ENCODE results near the gene SLC13A2.

Gene SLC13A2

GRCh38 chr17:28533091-28533807 is 59.8 kb downstream of the SLC13A2 start:
- no peaks in the 10 kb centered on the region for H3K9me3 ChIP-seq
- no peak overlapping the region for H3K27ac ChIP-seq
- TF ChIP-seq CTCF (IDR thresholded peaks at IDR 0.05), result no peak
- no peaks in the 10 kb centered on the region for H3K36me3 ChIP-seq
- H3K4me1 ChIP-seq (ENCODE audit: control insufficient read depth in 1 of 2, insufficient read depth in 1 of 2, low read depth in 1 of 2, low read length in 1 of 2), result no peaks in the 10 kb centered on the region
- H3K27me3 ChIP-seq, result no peaks in the 10 kb centered on the region
- H3K4me3 ChIP-seq (ENCODE audit: low read depth in 1 of 2, low read length in 1 of 2), result no peak overlapping the region

GRCh38 chr17:28534740-28535375 is 61.4 kb downstream of the SLC13A2 start:
- H3K4me3 ChIP-seq (ENCODE audit: low read depth in 1 of 2, low read length in 1 of 2), result no peak overlapping the region
- H3K27ac ChIP-seq, result no peak overlapping the region
- no peaks in the 10 kb centered on the region for H3K4me1 ChIP-seq (ENCODE audit: control insufficient read depth in 1 of 2, insufficient read depth in 1 of 2, low read depth in 1 of 2, low read length in 1 of 2)
- no peaks in the 10 kb centered on the region for H3K36me3 ChIP-seq
- no peaks in the 10 kb centered on the region for H3K9me3 ChIP-seq
- no peak for TF ChIP-seq CTCF (IDR thresholded peaks at IDR 0.05)
- H3K27me3 ChIP-seq, result no peaks in the 10 kb centered on the region

- TF ChIP-seq CTCF (IDR thresholded peaks at IDR 0.05), result no peak
- Histone ChIP-seq H3K4me3 (ENCODE audit: low read depth in 1 of 2, low read length in 1 of 2) (no peak overlapping the region), H3K36me3 (no peaks in the 10 kb centered on the region), H3K4me1 (ENCODE audit: control insufficient read depth in 1 of 2, insufficient read depth in 1 of 2, low read depth in 1 of 2, low read length in 1 of 2) (no peaks in the 10 kb centered on the region), H3K27me3 (no peaks in the 10 kb centered on the region), H3K9me3 (no peaks in the 10 kb centered on the region), H3K27ac (no peak overlapping the region)
Measured at GRCh38 chr17:28536532-28537218, 63.2 kb downstream of the SLC13A2 start.

- no peak for TF ChIP-seq CTCF (IDR thresholded peaks at IDR 0.05)
- Histone ChIP-seq H3K9me3 (no peaks in the 10 kb centered on the region), H3K36me3 (no peaks in the 10 kb centered on the region), H3K4me1 (ENCODE audit: control insufficient read depth in 1 of 2, insufficient read depth in 1 of 2, low read depth in 1 of 2, low read length in 1 of 2) (no peaks in the 10 kb centered on the region), H3K27ac (no peak overlapping the region), H3K27me3 (no peaks in the 10 kb centered on the region), H3K4me3 (ENCODE audit: low read depth in 1 of 2, low read length in 1 of 2) (no peak overlapping the region)
Measured at GRCh38 chr17:28537219-28537610, 63.8 kb downstream of the SLC13A2 start.

GRCh38 chr17:28538296-28538895 is 65.0 kb downstream of the SLC13A2 start:
- Histone ChIP-seq H3K27me3 (no peaks in the 10 kb centered on the region), H3K36me3 (no peaks in the 10 kb centered on the region), H3K9me3 (no peaks in the 10 kb centered on the region), H3K4me3 (ENCODE audit: low read depth in 1 of 2, low read length in 1 of 2) (no peak overlapping the region), H3K27ac (no peak overlapping the region), H3K4me1 (ENCODE audit: control insufficient read depth in 1 of 2, insufficient read depth in 1 of 2, low read depth in 1 of 2, low read length in 1 of 2) (no peaks in the 10 kb centered on the region)
- no peak for TF ChIP-seq CTCF (IDR thresholded peaks at IDR 0.05)

Data from neutrophil (primary cell).